Colonic mucosa (tissue), 4 donors: Measurements from ENCODE around the gene GAB2. TPM values are rescaled to one million over a fixed set of nuclear protein-coding genes. Genes with fewer than 3 reads are reported as not detected.

Experiments
- DNase-seq: peaks from one replicate; pipeline ENCODE4 v3.0.0-alpha.2; 2020
- H3K27ac ChIP-seq: fragments of 200-600 bp; one replicate; pipeline ENCODE4 v1.8.0; 2021
- H3K27me3 ChIP-seq: fragments of 200-600 bp; one replicate; pipeline ENCODE4 v1.8.0; 2021
- H3K36me3 ChIP-seq: fragments of 200-600 bp; one replicate; pipeline ENCODE4 v1.8.0; 2021
- H3K4me1 ChIP-seq: fragments of 200-600 bp; one replicate; pipeline ENCODE4 v1.8.0; 2021; ENCODE audit warnings: mild to moderate bottlenecking
- H3K4me3 ChIP-seq: fragments of 200-600 bp; one replicate; pipeline ENCODE4 v1.8.0; 2021
- H3K9ac ChIP-seq, 2 donors: one replicate each; pipeline ENCODE4 v1.7.0; 2013; ENCODE audit warnings: control low read depth in 2 of 2, low read depth in 2 of 2, low read length in 2 of 2
- H3K9me3 ChIP-seq: fragments of 200-600 bp; one replicate; pipeline ENCODE4 v1.8.0; 2021
- CTCF ChIP-seq: fragments of 200-600 bp; IDR thresholded peaks from one replicate; pipeline ENCODE4 v1.8.0; 2022; ENCODE audit warnings: antibody characterized with exemption, mild to moderate bottlenecking
- intact Hi-C: fragments of 100-400 bp; cut with DNase I; formaldehyde crosslinking; loops from one replicate; pipeline ENCODE4 v1.14.1; 2022
- total RNA-seq, 2 donors: library from RNA; stranded (reverse); fragmentation: NEBNext Ultra II Directional in 1 of 2; extraction: Animal tissue kit (Norgen Biotek cat#: 25700) in 1 of 2; gene quantifications; one replicate each; pipeline ENCODE4 v1.2.1, GENCODE V29; 2021
- donor health status: healthy.
- donor health status: DM: no; HTN: no; CAD: no.
- donor health status: DM: no; HTN: no; CAD: no.

The GAB2 gene
- total RNA-seq, 2 donors from 2014 or later, result 20.0 to 21.1 TPM

DNA sequence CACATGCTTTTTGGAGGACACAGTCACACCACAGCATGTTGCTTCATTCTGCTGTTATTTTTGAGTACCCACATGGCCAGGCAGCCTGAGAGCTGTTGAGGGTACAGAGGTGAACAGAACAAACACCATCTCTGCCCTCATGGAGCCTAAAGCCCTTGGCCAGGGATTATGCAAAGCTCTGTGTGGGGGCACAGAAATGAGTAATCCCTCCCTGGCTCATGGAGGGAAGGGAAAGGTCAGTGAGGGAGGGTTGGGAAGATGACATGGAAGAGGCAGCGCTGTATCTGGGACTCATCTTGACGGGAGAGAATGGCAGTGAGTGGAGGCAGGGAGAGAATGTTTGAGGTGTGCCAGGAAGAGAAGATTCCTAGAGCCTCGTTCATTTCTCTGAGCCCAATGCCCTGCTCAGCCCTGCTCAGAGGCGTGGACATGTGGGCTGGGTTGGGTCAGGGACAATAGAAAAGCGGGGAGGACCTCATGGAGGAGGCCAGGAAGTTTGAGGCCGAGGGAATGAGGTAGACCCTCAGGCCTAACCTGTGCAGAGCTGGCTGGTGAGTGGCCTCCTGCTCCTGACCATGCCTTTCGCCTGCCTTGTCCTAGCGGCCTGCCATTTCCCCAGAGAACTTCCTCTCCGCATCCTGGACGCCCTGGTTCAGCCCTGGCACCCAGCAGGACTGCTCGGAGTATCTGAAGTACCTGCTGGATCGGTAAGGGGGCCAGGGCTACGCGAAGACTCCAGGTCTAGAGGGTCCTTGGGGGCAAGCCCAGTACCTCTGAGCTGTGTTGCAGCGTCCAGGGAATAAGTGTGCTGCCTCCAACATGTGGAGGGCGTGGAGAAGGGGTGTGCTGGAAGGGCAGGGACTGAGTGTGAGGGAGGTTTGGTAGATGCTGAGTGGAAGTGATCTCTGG, 209.1 kb downstream of the GAB2 start:
- H3K9ac ChIP-seq, result no peak overlapping the region
- no peak for DNase-seq
- no peaks in the 10 kb centered on the region for H3K27me3 ChIP-seq
- no peak for TF ChIP-seq CTCF
- H3K4me1 ChIP-seq, result no peaks in the 10 kb centered on the region
- H3K36me3 ChIP-seq, result no peaks in the 10 kb centered on the region
- intact Hi-C loops, result no loop called here
- H3K9me3 ChIP-seq, result no peaks in the 10 kb centered on the region
- no peak overlapping the region for H3K27ac ChIP-seq
- no peak overlapping the region for H3K4me3 ChIP-seq

- DNase-seq, result no peak
- Histone ChIP-seq H3K4me1 (no peaks in the 10 kb centered on the region), H3K4me3 (no peak overlapping the region), H3K9me3 (no peaks in the 10 kb centered on the region), H3K27ac (no peak overlapping the region), H3K27me3 (no peaks in the 10 kb centered on the region), H3K9ac (no peak overlapping the region), H3K36me3 (no peaks in the 10 kb centered on the region)
- intact Hi-C loops, result no loop called here
- no peak for TF ChIP-seq CTCF
Measured at GRCh38 chr11:78207532-78208256, 209.9 kb downstream of the GAB2 start.

GRCh38 chr11:78205691-78206090, 211.9 kb downstream of the GAB2 start:
- no peak for TF ChIP-seq CTCF
- intact Hi-C loops, result no loop called here
- Histone ChIP-seq H3K27me3 (no peaks in the 10 kb centered on the region), H3K4me3 (no peak overlapping the region), H3K9me3 (no peaks in the 10 kb centered on the region), H3K9ac (no peak overlapping the region), H3K4me1 (no peaks in the 10 kb centered on the region), H3K27ac (no peak overlapping the region), H3K36me3 (no peaks in the 10 kb centered on the region)
- DNase-seq, result no peak

DNA sequence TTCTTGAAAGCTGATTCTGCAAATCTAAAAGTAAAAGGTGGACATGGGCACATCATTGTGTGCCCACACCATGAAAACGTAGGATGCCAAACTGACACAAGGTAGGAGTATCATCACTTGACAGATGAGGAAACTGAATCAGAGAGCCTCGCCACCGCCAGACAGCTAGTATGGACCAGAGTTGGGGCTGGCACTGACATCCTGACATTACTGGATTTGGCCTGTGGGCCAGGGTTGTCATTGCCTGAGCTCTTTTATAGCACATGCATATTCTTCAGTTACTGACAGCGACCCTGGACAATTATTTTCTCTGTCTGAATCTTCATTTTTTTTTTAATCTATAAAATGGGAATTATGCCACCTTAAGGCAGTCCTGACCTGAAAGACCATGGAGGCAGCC, 212.4 kb downstream of the GAB2 start:
- no peak for TF ChIP-seq CTCF
- Histone ChIP-seq H3K9ac (no peak overlapping the region), H3K4me3 (no peak overlapping the region), H3K36me3 (no peaks in the 10 kb centered on the region), H3K27ac (no peak overlapping the region), H3K9me3 (no peaks in the 10 kb centered on the region), H3K4me1 (no peaks in the 10 kb centered on the region), H3K27me3 (no peaks in the 10 kb centered on the region)
- no peak for DNase-seq
- intact Hi-C loops, result no loop called here

- H3K9me3 ChIP-seq, result no peaks in the 10 kb centered on the region
- intact Hi-C loops, result no loop called here
Measured at GRCh38 chr11:78203184-78203583, 214.4 kb downstream of the GAB2 start.

More at GRCh38 chr11:78203184-78203583, 214.4 kb downstream of the GAB2 start:
- no peak for TF ChIP-seq CTCF
- no peak overlapping the region for H3K4me3 ChIP-seq
- H3K27me3 ChIP-seq, result no peaks in the 10 kb centered on the region
- H3K27ac ChIP-seq, result no peak overlapping the region
- no peaks in the 10 kb centered on the region for H3K4me1 ChIP-seq
- H3K36me3 ChIP-seq, result no peaks in the 10 kb centered on the region
- no peak overlapping the region for H3K9ac ChIP-seq
- DNase-seq, result no peak
